Measurements from ENCODE around the gene HEXIM1. TPM values are rescaled to one million over a fixed set of nuclear protein-coding genes. Genes with fewer than 3 reads are reported as not detected.
A peak's percentile ranks its signal among the peaks of the same experiment; 100 is the strongest.

The HEXIM1 gene
- total RNA-seq, 1 donor from 2014 or later: 23.7 TPM

DNA sequence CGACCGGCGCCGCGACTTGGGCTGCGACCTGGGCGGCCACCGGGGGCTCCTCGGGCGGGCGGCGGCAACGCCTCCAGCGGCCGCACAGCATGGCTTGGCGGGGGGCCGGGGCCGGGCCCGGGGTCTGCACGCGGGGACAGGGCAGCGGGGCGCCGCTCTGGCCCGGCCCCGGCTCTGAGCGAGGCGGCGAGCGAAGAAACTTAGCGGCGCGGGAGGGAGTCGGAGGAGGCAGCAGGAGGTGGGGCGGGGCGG lies 16.0 kb upstream of the HEXIM1 start, which contains the start of gene PLCD3:
Gene PLCD3, minus strand, starts transcription at position 196 of the 252 bp plus-strand sequence. Its CDS starts 105 bp downstream, at position 91.
- H3K36me3 ChIP-seq: no peaks in the 10 kb centered on the region
- H3K27ac ChIP-seq: peak within 1 kb of the TSS; percentile 95 to 97
- H3K9me3 ChIP-seq: no peaks in the 10 kb centered on the region
- H3K4me3 ChIP-seq: peak within 1 kb of the TSS; percentile 94 to 98
- no peak for DNase-seq (ENCODE audit: low spot score in 2 of 2)
- intact Hi-C loops (cut with DNase I): loop anchor here (2.0 kb wide), 5 partner anchors 33 to 211 kb away; partner anchors contain the start of genes DCAKD and NMT1
- H3K4me1 ChIP-seq: peaks cover 7 to 47% of the 10 kb centered on the region in 2 donors
- TF ChIP-seq, protein P1, sequence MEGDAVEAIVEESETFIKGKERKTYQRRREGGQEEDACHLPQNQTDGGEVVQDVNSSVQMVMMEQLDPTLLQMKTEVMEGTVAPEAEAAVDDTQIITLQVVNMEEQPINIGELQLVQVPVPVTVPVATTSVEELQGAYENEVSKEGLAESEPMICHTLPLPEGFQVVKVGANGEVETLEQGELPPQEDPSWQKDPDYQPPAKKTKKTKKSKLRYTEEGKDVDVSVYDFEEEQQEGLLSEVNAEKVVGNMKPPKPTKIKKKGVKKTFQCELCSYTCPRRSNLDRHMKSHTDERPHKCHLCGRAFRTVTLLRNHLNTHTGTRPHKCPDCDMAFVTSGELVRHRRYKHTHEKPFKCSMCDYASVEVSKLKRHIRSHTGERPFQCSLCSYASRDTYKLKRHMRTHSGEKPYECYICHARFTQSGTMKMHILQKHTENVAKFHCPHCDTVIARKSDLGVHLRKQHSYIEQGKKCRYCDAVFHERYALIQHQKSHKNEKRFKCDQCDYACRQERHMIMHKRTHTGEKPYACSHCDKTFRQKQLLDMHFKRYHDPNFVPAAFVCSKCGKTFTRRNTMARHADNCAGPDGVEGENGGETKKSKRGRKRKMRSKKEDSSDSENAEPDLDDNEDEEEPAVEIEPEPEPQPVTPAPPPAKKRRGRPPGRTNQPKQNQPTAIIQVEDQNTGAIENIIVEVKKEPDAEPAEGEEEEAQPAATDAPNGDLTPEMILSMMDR (IDR thresholded peaks at IDR 0.05): no peak
- H3K27me3 ChIP-seq: no peaks in the 10 kb centered on the region

DNA sequence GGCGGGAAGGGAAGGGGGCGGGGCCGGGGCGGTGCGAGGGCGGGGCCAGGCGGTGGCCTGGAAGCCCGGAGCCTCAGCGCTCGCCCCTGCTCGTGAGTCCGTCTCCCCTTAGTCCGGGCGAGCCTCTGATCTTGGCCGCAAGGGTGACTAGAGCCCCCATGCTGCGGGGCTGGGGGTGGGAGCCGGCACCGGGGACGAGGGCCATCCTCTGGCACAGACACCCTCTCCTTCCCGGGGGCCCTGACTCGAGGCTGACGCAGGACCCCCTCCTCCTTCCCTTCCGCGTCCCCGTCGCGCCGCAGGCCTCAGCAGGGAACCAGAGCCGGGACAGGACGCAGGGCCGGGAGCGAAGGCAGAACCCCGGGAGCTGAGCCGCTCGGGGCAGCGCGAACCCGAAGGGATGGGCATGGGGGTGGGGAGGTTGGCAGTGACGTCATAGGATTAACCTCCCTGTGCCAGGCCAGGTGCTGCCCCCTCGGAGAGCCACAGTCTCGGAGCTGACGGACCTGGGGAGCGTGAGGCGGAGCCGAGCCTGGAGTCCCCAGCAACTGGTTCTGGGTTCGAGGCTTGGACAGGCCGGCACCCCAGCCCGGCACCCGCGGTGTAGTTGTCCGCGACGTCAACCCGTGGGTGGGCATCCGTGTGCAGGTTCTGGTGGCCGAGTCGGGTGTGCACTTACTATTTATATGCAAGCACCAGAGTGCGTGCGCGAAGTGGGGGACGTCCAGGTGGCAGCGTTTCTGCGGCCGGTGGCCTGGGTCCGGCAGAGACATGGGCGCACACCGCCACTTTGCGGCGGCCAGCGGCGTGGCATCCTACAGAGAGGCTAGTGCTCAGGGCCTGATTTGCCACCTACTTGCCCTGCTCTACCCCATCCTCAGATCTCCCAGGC lies 15.5 kb upstream of the HEXIM1 start:
- H3K9me3 ChIP-seq: no peaks in the 10 kb centered on the region
- TF ChIP-seq, protein P1 (IDR thresholded peaks at IDR 0.05): peak; percentile 83 to 96 (median 91)
- H3K36me3 ChIP-seq: peaks cover 0 to 2% of the 10 kb centered on the region in 2 donors
- H3K27me3 ChIP-seq: no peaks in the 10 kb centered on the region
- peak overlapping the region; percentile 94 to 98 for H3K4me3 ChIP-seq
- peaks cover 5 to 41% of the 10 kb centered on the region in 2 donors for H3K4me1 ChIP-seq
- peak in 1 of 2 donors; percentile 91 for DNase-seq (ENCODE audit: low spot score in 2 of 2)
- peak overlapping the region; percentile 95 to 97 for H3K27ac ChIP-seq
- intact Hi-C loops (cut with DNase I): loop anchor here (1.0 to 2.0 kb wide), 6 partner anchors 34 to 358 kb away; partner anchors contain the start of genes DCAKD and NMT1

DNA sequence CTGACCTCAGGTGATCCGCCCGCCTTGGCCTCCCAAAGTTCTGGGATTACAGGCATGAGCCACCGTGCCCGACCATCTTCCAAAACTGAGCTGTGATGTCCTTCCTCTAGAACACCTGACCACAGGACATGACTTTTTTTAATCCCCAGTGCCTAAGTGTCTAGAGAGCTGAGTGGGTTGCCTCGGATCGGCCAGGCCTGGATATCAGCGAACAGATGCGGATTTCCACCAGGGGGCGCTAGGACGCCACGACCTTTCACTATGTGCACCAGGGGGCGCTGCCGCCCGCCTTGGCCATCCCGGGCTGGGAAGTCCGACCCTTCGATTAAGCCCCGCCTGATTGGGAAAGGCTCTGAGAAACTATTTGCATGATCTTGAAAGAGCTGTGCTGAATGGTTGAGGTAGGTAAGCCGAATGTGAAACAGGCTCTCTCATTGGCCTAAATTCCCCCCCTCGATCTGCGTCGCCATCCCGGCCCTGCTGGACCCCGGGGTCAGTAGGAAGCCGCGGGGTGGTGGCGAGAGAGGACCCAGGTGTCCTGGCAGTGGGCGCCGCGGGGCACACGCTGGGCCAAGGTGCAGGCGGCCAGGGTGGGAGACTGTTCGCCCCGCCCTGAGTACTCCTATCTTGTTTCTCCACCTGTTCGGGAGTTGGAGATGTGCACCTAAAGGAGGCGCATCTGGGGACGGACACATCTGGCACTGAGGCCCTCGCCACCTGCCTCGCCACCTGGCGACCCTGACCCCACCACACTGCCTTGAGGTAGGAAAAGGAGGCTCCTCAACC lies 12.9 kb upstream of the HEXIM1 start, which contains the start of gene ACBD4:
Gene ACBD4, plus strand, starts transcription at position 496 of the 786 bp plus-strand sequence. CDS start 458 bp downstream, outside the sequence.
- Histone ChIP-seq H3K9me3 (no peaks in the 10 kb centered on the region), H3K27ac (peak within 1 kb of the TSS; percentile 86 to 90), H3K27me3 (no peaks in the 10 kb centered on the region), H3K4me1 (peaks cover 5 to 19% of the 10 kb centered on the region in 2 donors), H3K4me3 (peak within 1 kb of the TSS; percentile 62 to 81), H3K36me3 (peaks cover 0 to 10% of the 10 kb centered on the region in 2 donors)
- intact Hi-C loops (cut with DNase I): loop anchor here (1.0 to 5.0 kb wide), 4 partner anchors 14 to 237 kb away; partner anchors contain the start of gene HEXIM2
- TF ChIP-seq, protein P1 (IDR thresholded peaks at IDR 0.05): peak; percentile 99 to 100 (median 99)
- peak; percentile 81 to 98 for DNase-seq (ENCODE audit: low spot score in 2 of 2)

DNA sequence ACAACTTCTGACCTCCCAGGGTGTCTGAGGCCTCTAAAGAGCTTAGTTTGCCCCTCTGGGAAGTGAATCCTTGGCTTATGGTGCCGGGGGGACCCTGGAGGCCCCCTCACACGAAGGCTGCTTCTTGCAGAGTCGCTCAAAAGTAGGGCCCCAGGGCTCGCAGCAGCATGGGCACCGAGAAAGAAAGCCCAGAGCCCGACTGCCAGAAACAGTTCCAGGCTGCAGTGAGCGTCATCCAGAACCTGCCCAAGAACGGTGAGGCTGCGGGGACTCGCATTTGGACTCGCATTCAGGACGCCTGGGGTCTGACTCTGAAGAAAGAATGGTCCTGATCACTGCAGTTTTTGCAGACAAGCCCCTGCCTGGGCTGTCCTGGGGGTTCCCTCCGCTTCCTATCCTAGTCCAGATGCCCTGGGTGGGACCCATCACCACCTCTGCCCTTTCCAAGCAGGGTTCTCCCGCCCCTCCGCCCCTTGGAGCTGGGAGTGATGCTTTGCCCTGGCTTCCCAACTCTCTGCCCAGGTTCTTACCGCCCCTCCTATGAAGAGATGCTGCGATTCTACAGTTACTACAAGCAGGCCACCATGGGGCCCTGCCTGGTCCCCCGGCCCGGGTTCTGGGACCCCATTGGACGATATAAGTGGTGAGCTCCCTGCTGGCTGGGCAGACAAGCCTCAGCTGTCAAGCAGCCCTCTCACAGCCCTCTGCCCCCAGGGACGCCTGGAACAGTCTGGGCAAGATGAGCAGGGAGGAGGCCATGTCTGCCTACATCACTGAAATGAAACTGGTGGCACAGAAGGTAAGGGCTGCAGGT lies 12.1 kb upstream of the HEXIM1 start:
- peak overlapping the region; percentile 62 to 81 for H3K4me3 ChIP-seq

More for the DNA sequence above, 12.1 kb upstream of the HEXIM1 start:
- Histone ChIP-seq H3K9me3 (no peaks in the 10 kb centered on the region), H3K4me1 (peaks cover 5 to 13% of the 10 kb centered on the region in 2 donors), H3K27ac (peak overlapping the region; percentile 86 to 90), H3K36me3 (peaks cover 0 to 10% of the 10 kb centered on the region in 2 donors), H3K27me3 (no peaks in the 10 kb centered on the region)
- intact Hi-C loops (cut with DNase I): loop anchor here (1.0 to 5.0 kb wide), 4 partner anchors 13 to 236 kb away; partner anchors contain the start of gene HEXIM2
- DNase-seq (ENCODE audit: low spot score in 2 of 2): peak in 1 of 2 donors; percentile 63
- TF ChIP-seq, protein P1 (IDR thresholded peaks at IDR 0.05): no peak

Data from ascending aorta (tissue), 2 donors.